Glomerular endothelial cell (primary cell): ENCODE measurements around the gene PGR. TPM values are rescaled to one million over a fixed set of nuclear protein-coding genes. Genes with fewer than 3 reads are reported as not detected.

Experiments
- DNase-seq: peaks from one replicate; pipeline ENCODE4 v3.0.0-alpha.2; 2011; ENCODE audit warnings: low read depth, low spot score; ENCODE audit errors: extremely low read depth
- total RNA-seq: library from RNA; depleted of rRNA; stranded (reverse); fragments of >200 nt; gene quantifications from 2 replicates; pipeline ENCODE4 v1.2.3, GENCODE V29; 2015

The PGR gene
- total RNA-seq, 1 donor from 2014 or later, result not detected

- no peak for DNase-seq
Observed at GRCh38 chr11:101083335-101083734, 46.3 kb downstream of the PGR start.

GRCh38 chr11:101082813-101083212, 46.8 kb downstream of the PGR start:
- no peak for DNase-seq

GRCh38 chr11:101063706-101064105, 65.9 kb downstream of the PGR start:
- no peak for DNase-seq

DNA sequence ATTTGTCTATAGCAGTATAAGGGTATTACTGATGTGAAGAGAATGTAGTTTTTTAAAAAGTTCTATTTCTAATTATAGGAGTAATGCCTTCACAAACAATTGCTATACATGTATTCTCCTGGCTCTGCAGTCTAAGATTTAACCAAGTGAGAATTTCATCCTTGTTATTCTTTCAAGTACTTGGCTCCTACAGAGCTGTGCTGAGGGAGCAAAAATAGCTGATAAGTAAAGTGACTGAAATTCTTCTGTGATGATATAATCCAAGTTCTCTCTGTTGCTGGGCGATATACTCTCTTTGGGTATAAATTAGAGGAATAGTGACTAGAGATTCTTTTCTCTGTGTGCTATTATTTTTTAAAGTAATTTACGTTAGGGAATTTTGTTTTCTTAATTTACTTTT, 68.0 kb downstream of the PGR start:
- no peak for DNase-seq

DNA sequence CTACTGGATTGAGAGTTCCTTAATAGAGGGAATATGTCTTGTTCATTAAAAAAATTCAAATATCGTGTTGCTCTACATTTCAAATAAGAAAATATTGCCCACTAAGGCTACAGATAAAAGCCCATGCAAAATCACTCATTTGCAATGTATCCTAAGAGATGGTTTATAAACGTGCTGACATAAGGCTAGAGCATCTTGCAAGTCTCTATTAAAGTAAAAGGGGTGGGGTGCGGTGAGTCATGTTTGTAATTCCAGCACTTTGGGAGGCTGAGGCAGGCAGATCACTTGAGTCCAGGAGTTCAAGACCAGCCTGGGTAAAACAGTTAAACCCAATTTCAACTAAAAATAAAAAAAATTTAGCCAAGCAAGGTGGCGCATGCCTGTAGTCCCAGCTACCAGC, 70.3 kb downstream of the PGR start:
- DNase-seq, result no peak

DNA sequence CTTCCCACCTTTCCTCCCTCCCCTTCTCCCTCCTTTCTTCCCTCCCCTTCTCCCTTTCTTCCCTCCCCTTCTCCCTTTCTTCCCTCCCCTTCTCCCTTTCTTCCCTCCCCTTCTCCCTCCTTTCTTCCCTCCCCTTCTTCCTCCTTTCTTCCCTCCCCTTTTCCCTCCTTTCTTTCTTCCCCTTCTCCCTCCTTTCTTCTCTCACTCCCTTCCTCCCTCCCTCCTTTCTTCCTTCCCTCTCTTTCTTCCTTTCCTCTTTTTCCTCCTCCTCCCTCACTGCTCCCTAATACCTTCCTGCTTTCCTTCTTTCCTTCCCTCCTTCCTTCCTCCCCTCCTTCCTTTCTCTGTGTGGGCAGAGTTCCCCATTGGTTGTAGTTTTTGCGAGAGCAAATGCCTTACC, 76.1 kb downstream of the PGR start:
- DNase-seq, result no peak

DNA sequence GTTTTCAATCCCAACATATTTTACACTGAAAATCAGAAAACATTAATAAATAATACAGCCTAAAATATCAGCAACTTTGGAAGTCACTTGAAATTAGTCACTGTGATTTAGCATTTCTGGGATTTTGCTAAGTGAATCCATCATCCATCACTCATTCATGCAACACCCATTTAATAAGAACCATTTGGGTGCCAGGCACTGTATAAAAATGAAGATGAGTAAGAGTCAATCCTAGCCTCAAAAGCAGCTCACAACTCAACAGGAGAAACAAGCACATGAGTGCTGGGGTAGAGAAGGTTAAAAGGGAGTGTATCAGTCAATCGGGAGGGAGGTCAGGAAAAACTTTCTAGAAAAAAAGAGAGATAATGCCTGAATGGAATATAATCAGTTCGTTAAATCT, 77.9 kb downstream of the PGR start:
- no peak for DNase-seq

GRCh38 chr11:101049813-101050212, 79.8 kb downstream of the PGR start:
- no peak for DNase-seq

GRCh38 chr11:101049123-101049522, 80.5 kb downstream of the PGR start:
- no peak for DNase-seq

DNA sequence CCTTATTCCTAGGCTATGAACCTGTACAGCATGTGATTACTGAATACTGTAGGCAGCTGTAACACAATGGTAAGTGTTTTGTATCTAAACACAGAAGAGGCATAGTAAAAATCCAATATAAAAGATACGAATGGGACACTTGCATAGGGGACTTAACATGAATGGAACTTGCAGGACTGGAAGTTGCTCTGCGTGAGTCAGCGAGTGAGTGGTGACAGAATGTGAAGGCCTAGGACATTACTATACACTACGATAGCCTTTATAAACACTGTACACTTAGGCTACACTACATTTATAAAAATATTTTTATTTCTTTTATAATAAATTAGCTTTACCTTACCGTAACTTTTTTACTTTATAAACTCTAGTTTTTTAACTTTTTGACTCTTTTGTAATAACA, 81.1 kb downstream of the PGR start:
- DNase-seq, result no peak

DNA sequence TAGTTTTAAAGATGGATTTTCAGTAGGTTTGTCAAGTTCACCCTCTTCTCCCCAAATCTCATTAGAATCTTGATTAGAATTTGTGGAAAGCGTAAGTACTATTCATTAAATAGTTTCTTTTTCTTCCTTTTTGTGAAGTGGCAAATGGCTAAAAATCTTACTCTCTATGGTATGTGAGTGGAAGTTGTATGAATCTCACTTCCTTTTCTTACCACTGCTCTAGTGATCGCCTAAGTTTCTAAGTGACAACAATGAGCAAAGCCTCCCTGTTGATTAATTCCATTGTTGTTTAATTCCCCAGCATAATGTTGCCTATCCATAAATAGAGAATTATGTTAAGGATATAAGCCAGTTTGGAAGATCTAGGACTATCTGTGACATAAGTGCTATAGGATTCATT, 82.7 kb downstream of the PGR start:
- no peak for DNase-seq

GRCh38 chr11:101045415-101045814, 84.2 kb downstream of the PGR start:
- DNase-seq, result no peak

DNA sequence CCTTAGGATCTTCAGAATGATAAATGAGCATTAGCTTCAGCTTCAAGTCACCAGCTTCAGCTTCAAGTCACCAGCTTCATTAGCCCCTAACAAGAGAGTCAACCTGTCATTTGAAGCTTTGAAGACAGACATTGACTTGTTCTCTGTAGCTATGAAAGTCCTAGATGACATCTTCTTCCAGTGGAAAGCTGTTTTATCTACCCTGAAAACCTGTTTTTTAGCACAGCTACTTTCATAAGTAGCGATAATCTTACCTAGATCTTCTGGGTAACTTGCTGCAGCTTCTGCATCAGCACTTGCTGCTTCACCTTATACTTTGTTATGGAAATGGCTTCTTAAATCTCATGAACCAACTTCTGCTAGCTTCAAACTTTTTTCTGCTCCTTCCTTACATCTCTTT, 85.7 kb downstream of the PGR start:
- no peak for DNase-seq

DNA sequence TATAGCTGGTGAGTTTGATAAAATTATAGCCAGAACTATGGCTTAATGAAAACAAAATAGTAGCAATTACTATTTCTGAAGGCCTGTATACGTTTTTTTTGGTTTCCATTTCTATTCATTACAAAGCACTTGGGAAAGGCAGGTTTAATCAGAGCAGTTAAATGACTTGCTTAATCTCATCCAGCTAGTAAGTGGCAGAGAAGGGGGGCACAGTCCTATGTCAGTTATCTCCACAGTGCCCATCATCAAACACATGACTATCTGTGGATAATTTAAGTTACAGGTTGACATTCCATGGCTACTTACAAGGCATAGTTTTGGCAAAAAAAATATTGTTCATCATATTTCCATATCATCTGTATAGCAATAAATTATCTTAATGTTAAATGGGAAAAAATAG, 93.7 kb downstream of the PGR start:
- DNase-seq, result no peak

DNA sequence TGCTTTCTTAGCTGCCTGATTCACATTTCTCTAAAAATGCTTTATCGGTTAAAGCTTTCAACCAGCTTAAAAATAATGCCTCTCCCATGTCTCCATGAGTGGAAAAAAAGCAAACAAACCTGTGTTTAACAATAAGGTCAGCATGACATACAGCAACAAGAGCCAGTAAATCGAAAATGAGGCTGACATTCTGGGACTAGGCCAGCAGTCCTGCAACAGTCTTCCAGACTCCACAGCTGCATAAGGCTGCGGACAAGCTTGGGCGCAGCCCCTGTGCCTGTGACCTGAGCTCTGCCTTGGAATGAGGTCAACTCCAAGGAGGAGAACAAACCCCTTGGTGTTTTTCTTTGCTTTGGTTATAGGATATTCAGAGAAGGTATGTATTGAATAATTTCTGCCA, 95.5 kb downstream of the PGR start:
- no peak for DNase-seq

GRCh38 chr11:101032991-101033390, 96.6 kb downstream of the PGR start:
- DNase-seq, result no peak

- no peak for DNase-seq
Observed at GRCh38 chr11:101031713-101032112, 97.9 kb downstream of the PGR start.

- no peak for DNase-seq
Observed at GRCh38 chr11:101030692-101031091, 98.9 kb downstream of the PGR start.

- DNase-seq, result no peak
Observed at GRCh38 chr11:101030015-101030414, 99.6 kb downstream of the PGR start.

DNA sequence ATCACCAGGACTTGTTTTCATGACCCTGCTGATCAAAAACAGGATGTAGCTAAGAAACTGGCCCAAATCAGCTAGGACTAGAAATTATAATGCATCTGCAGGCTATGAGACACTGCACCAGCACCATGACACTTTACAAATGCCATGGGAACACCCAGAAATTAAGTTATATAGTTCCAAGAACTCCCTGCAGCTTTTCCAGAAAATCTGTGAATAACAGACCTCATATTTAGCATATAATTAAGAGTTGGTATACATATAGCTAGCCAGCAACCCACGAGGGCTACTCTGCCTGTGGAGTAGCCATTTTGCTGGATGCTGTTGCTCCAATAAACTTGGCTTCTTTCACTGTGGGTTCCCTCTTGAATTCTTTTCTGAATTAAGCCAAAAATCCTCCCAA, 101.0 kb downstream of the PGR start:
- no peak for DNase-seq

GRCh38 chr11:101022256-101022655, 107.4 kb downstream of the PGR start:
- no peak for DNase-seq

DNA sequence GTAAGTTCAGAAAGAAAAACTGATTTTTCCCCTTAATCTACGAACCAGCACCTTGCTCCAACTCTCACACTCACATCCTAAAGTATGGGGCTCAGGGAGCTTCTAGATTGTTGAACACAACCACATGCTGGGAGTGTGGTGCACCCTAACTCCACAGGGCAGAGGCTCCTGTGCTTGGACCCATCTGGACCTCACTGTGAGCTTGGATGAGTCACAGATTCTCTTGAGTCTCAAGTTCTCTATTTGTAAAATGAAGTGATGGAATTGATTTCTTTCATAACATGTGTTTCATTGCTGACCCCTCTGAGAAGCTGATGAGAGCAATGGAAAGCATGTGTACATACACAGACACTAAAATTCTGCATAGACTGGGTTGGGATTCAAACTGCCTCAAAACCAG, 109.7 kb downstream of the PGR start:
- DNase-seq, result no peak

DNA sequence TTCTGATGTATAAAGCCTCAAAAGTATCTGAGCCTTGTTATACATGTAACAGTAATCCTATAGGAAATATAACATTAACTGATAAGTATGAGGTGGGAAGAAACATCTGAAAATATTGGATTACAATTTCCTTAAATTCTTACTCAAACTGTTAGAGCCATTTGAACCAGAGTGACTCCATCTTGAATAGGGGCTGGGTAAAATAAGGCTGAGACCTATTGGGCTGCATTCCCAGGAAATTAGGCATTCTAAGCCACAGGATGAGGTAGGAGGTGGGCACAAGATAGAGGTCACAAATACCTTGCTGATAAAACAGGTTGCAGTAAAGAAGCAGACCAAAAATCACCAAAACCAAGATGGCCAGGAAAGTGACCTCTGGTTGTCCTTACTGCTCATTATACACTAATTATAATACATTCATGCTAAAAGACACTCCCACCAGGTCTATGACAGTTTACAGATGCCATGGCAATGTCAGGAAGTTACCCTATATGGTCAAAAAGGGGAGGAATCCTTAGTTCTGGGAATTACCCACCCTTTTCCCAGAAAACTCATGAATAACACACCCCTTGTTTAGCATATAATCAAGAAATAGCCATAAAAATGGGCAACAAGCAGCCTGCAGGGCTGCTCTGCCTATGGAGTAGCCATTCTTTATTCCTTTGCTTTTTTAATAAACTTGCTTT, 114.9 kb downstream of the PGR start:
- DNase-seq, result no peak
